Mammary microvascular endothelial cell (primary cell): ENCODE data around the gene RAP1B. TPM values are rescaled to one million over a fixed set of nuclear protein-coding genes. Genes with fewer than 3 reads are reported as not detected.

Source experiments
- total RNA-seq: library from RNA; depleted of rRNA; stranded (reverse); fragments of >200 nt; gene quantifications from 2 replicates; pipeline ENCODE4 v1.2.3, GENCODE V29; 2015

Gene RAP1B
- 318 and 359 TPM in 2 replicates for total RNA-seq

GRCh38 chr12:68610370-68611093, at the start of gene RAP1B:
Gene RAP1B, plus strand, starts transcription at chr12:68610899. Its CDS starts 37,826 bp downstream, at chr12:68648725.

GRCh38 chr12:68686595-68687521, 76.2 kb downstream of the RAP1B start, which contains the start of gene NUP107:
Gene NUP107, plus strand, starts transcription at chr12:68686978. Its CDS starts 88 bp downstream, at chr12:68687066.

Other genes with a start within 250 kb of the RAP1B start
- gene NUP107, start 76.1 kb downstream of the RAP1B start, total RNA-seq: 39.6 and 55.5 TPM in 2 replicates
- gene SLC35E3, start 135.3 kb downstream of the RAP1B start, total RNA-seq: 2.4 and 3.2 TPM in 2 replicates
- 196 and 219 TPM in 2 replicates for gene MDM2, start 197.3 kb downstream of the RAP1B start, total RNA-seq